EL (cell line): ENCODE measurements around the gene ADGRE2.

Source experiments
- DNase-seq: peaks from one replicate; pipeline ENCODE4 v3.0.0-alpha.2; 2016

The ADGRE2 gene

DNA sequence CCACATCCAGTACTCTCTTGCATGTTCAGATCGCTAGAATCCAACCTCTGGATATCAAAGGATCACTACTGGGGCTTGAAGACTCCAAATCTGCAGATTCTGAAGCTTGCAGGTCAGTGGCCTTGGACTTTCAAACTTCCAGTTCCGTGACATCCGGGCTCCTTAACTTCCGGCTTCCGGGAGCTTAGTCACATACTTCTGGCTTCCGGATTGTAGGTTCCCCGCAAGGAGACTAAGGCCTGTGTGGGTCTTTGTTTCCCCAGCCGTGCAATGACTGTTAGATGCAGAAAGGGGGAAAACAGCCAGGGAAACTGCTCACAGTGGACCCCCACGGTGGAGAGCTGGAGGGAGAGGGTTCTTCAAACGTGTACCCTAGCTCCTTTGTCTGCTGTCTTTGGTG lies 47.2 kb downstream of the ADGRE2 start:
- DNase-seq, result no peak

GRCh38 chr19:14728595-14728994 lies 49.8 kb downstream of the ADGRE2 start:
- DNase-seq, result no peak

DNA sequence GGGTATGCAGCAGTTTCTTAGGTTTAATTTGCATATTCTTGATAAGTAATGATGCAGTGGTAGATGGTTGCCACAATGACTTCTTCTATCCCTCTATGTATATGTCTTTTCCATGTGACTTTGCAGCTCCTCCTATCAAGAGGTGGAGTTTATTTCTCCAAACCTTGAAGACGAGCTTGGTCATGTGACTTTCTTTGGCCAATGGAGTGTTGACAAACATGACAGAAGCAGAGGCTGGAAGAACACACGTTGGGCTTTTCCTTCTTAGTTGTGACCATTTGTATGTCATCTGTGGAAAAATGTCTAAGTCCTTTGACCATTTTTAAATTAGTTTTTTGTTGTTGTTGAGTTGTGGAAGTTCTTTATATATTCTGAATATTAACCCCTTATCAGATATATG lies 56.2 kb downstream of the ADGRE2 start:
- DNase-seq, result no peak

GRCh38 chr19:14719162-14719561 lies 59.2 kb downstream of the ADGRE2 start:
- no peak for DNase-seq

GRCh38 chr19:14718522-14719116 lies 59.7 kb downstream of the ADGRE2 start:
- DNase-seq, result no peak

DNA sequence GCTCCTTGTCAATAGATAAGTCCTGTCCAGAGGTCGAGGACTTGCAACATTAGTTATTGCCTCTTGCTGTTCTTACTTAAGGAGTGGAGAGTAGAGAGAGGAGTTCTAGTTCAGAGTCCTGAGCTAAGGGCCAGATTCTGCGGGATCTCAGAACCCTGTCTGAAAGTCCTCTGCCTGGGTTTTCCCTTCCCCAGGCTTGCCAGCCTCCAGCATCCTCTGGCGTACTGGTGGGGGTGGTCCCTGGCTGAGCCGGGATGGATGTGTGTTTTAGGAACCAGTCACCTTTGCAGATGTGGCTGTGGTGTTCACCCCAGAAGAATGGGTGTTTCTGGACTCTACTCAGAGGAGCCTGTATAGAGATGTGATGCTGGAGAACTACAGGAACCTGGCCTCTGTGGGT lies 62.5 kb downstream of the ADGRE2 start:
- DNase-seq, result no peak

GRCh38 chr19:14704450-14704849 lies 73.9 kb downstream of the ADGRE2 start:
- DNase-seq, result no peak

DNA sequence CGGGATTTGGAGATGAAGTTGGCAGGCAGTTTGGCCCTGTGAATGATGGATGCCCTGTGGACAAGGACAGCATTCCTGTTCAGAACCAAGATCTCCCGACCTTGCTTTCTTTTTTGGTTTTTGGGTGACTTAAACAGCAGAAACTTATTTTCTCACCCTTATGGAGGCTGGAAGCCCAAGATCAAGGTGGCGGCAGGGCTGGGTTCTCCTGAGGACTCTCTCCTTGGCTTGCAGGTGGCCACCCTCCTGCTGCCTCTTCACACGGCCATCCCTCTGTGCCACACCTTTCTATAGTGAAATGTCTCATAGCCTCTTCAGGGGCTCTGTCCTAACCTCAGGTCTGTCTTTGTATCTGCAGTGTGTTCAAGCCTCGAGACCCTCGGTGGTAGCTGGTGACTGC lies 74.5 kb downstream of the ADGRE2 start:
- DNase-seq, result no peak

- DNase-seq, result no peak
Observed at GRCh38 chr19:14700711-14701375, 77.5 kb downstream of the ADGRE2 start.

DNA sequence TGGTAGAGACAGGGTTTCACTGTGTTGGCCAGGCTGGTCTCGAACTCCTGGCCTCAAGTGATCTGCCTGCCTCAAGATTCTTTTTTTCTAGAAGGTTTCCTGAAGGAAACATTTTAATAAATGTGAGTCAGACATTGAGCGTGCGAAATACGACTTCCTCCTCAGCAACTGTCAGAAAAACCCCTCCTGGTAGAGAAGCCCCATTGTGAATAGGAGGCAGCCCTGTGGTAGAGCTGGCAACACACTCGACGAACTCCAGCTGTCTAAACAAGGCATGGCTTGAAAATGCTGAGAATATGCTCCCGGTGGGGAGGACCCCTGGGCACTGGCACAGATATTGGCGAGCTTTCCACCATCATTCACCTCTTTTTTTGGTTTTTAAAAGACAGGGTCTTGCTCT lies 78.7 kb downstream of the ADGRE2 start:
- no peak for DNase-seq

DNA sequence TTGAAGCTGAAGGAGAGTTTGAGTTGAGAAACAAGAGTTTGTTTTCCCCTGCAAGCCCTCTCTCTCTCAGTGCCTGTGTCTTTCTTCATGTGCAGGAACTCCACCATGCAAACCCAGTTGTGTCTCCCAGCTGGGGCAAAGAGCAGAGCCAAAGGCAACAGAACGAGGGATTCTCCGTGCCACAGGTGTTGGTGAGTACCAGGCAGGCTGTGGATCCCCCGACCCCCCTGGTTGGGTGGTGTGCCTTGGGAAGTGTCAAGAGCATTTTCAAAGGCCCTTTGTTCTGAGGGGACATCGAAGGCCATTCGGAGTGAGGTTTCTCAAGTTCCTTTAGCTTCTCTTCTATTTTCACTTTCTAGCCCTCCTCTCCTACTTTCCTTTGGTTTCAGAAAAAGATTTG lies 82.9 kb downstream of the ADGRE2 start:
- DNase-seq, result no peak

GRCh38 chr19:14694641-14695266 lies 83.6 kb downstream of the ADGRE2 start:
- no peak for DNase-seq

DNA sequence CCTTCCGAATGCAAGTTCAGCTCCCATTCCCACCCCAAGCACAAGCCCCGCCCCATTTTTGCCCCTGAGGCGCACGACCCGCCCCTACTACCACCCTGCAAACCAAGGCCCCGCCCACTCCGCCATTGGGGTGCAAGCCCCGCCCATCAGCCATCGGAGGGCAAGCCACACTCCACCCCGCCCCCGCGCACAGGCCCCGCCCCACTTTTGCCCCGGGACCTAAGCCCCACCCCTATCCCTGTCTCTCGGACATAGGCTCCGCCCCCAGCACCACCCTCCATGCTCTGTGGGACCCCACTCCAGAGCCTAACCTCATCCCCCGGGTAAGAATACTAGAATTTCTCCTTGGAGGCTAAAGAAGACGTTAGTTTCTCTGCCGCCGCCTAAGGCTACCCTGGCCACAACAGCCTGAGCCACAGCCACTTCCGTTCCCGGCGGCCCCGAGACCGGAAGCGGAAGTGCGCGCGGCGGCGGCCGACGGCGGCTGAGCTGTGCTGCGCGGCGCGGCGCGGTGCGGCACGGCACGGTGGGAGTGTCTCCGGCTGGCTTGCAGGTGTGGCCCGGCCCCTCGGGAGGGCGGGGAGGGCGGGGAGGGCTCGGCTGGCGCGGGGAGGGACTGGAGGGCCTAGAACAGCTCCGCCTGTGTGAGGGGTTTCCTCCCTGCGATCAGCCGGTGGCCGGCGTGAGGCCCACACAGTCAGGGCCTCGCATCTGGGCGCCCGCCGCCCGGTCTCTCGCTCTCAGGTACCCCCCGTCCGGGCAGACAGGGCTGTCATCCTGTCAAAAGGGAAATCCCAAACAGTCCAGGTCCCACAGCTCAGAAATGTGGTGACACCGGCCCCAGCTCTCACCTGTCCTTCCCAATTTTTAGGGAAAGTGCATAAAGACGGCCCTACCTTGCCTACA lies 88.5 kb downstream of the ADGRE2 start, which contains the start of gene ZNF333:
TSS of gene ZNF333 (plus strand) at position 451 of the 906 bp plus-strand sequence. CDS start 3,444 bp downstream, outside the sequence.
- DNase-seq, result peak; percentile 92

DNA sequence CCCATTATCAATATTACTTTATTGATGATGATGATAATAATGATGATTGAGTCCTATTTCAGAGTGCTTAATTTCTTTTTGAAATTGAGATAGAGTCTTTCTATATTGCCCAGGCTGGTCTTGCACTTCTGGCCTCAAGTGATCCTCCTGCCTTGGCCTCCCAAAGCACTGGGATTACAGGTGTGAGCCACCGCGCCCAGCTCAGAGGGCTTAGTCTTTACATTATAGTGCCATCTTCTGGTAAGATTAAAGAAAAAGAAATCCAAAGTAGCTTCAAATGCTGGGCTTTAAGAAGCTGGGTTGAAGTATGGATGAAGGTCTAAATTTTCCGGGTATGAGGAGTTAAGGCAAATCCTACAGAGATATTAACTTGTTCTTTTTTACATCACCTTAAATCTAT lies 91.9 kb downstream of the ADGRE2 start:
- DNase-seq, result no peak

DNA sequence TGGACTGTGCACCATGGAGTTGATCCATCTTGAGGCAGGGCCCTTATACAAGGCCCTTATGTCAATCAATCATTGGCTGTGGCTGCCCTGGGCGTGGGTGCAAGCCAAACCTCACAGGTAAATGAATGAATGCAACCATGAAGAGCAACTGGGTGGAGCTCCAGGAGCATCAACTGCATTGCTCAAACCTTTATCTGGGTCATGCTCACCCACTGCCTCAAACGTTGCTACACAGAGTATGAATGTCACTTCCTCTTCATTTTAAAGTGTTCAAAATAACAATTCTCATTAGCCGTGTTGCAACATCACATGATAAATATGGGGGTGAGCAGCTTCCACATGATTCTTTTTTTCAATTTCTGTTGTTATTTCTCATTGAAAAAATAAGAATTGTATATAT lies 94.9 kb downstream of the ADGRE2 start:
- DNase-seq, result no peak
